Tibial nerve (tissue), 3 donors: ENCODE results near the gene TENM3.

ENCODE experiments used
- POLR2A ChIP-seq, 2 donors: fragments of 450-650 bp; IDR thresholded peaks; one replicate each; pipeline ENCODE4 v1.6.1; 2017; ENCODE audit warnings: antibody characterized with exemption in 2 of 2, mild to moderate bottlenecking in 2 of 2, moderate library complexity in 2 of 2
- TF ChIP-seq, protein P1 (sequence below), 5 experiments: fragments of 200-600 bp in 3 of 5; fragments of 450-650 bp in 2 of 5; sonication (generic) in 3 of 5; IDR thresholded peaks; one replicate each; pipeline ENCODE4 v1.5.1; 2016 to 2019; ENCODE audit warnings: antibody characterized with exemption in 5 of 5, mild to moderate bottlenecking in 3 of 5, moderate library complexity in 2 of 5

- TF ChIP-seq, protein P1, sequence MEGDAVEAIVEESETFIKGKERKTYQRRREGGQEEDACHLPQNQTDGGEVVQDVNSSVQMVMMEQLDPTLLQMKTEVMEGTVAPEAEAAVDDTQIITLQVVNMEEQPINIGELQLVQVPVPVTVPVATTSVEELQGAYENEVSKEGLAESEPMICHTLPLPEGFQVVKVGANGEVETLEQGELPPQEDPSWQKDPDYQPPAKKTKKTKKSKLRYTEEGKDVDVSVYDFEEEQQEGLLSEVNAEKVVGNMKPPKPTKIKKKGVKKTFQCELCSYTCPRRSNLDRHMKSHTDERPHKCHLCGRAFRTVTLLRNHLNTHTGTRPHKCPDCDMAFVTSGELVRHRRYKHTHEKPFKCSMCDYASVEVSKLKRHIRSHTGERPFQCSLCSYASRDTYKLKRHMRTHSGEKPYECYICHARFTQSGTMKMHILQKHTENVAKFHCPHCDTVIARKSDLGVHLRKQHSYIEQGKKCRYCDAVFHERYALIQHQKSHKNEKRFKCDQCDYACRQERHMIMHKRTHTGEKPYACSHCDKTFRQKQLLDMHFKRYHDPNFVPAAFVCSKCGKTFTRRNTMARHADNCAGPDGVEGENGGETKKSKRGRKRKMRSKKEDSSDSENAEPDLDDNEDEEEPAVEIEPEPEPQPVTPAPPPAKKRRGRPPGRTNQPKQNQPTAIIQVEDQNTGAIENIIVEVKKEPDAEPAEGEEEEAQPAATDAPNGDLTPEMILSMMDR (IDR thresholded peaks at IDR 0.05), result no peak
- TF ChIP-seq POLR2A (IDR thresholded peaks at IDR 0.05), result no peak
Observed at GRCh38 chr4:182324282-182324681, 81.1 kb downstream of the TENM3 start.
